Cardiac muscle cell (in vitro differentiated cells and primary cell): ENCODE results near the gene PPP4C. TPM values are rescaled to one million over a fixed set of nuclear protein-coding genes. Genes with fewer than 3 reads are reported as not detected.

Experiments
- DNase-seq, 2 donors: peaks; one replicate each; pipeline versions ENCODE4 v3.0.0 to v3.0.0-alpha.2; 2010 to 2017; ENCODE audit warnings: low read depth in 1 of 2, low spot score in 1 of 2
- H3K27ac ChIP-seq: fragments of 200-600 bp; sonication (generic); 2 replicates; pipeline ENCODE4 v1.5.1; 2016
- H3K27me3 ChIP-seq: fragments of 200-600 bp; sonication (generic); 2 replicates; pipeline ENCODE4 v1.6.0; 2016; ENCODE audit warnings: control low read depth
- H3K36me3 ChIP-seq: fragments of 200-600 bp; sonication (generic); 2 replicates; pipeline ENCODE4 v1.5.1; 2016; ENCODE audit warnings: control low read depth
- H3K4me1 ChIP-seq: fragments of 200-600 bp; sonication (generic); 2 replicates; pipeline ENCODE4 v1.8.1; 2017; ENCODE audit warnings: low read depth, mild to moderate bottlenecking, mixed run types
- H3K4me3 ChIP-seq: fragments of 200-600 bp; sonication (generic); 2 replicates; pipeline ENCODE4 v1.5.1; 2016; ENCODE audit warnings: mild to moderate bottlenecking
- H3K9me3 ChIP-seq: fragments of 200-600 bp; sonication (generic); 2 replicates; pipeline ENCODE4 v1.5.1; 2017; ENCODE audit warnings: low read depth, mild to moderate bottlenecking, control low read depth
- polyA plus RNA-seq: library from polyadenylated mRNA; unstranded; fragments of >200 nt; fragmentation: Nextera tagmentation; extraction: Ambion mirVana; gene quantifications from 2 replicates; pipeline ENCODE4 v1.2.1, GENCODE V29; 2016
- total RNA-seq: library from RNA; depleted of rRNA; stranded (reverse); fragments of >200 nt; gene quantifications from 2 replicates; pipeline ENCODE4 v1.2.3, GENCODE V29; 2016
- TF ChIP-seq, protein P1 (sequence below): IDR thresholded peaks from 2 replicates; pipeline ENCODE4 v1.5.1; 2012; ENCODE audit warnings: low read depth, mild to moderate bottlenecking, low read length

Gene PPP4C
- total RNA-seq (94.3 and 134 TPM in 2 replicates), polyA plus RNA-seq (217 and 225 TPM in 2 replicates)

DNA sequence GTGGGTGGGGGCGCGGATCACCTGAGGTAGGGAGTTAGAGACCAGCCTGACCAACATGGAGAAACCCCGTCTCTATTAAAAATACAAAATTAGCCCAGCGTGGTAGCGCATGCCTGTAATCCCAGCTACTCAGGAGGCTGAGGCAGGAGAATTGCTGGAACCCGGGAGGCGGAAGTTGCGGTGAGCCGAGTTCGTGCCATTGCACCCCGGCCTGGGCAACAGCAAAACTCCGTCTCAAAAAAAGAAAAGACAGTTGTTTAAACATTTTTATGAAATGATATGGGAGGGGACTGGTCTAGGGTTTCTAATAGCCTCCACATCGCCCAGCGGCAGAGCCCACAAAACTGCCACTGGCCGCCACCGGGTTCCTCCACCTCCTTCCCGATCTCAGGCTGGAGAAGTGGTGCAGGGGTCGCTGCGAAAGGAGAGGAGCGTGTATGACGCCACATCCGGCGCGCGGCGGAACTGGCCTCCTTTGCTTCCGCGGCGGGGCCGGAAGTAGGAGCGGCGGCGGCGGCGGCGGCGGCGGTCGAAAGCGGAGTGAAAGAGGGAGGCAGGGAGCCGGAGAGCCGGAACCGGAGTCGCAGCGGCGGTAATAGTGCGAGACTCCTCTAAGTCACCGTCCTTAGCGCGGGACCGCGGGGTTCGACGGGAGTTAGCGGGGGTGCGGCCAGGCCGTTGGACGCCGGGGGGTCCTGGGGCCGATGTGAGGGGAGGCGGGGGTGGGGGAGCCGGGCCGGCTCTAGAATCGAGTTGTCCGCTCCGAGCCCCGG is at the start of gene PPP4C:
PPP4C (plus strand) TSS at position 492 of the 773 bp plus-strand sequence. CDS start 384 bp downstream, outside the sequence.
- H3K9me3 ChIP-seq = no peaks in the 10 kb centered on the region
- H3K36me3 ChIP-seq = peaks cover 24% of the 10 kb centered on the region

GRCh38 chr16:30026449-30026848 is 49.3 kb upstream of the PPP4C start:
- TF ChIP-seq, protein P1, sequence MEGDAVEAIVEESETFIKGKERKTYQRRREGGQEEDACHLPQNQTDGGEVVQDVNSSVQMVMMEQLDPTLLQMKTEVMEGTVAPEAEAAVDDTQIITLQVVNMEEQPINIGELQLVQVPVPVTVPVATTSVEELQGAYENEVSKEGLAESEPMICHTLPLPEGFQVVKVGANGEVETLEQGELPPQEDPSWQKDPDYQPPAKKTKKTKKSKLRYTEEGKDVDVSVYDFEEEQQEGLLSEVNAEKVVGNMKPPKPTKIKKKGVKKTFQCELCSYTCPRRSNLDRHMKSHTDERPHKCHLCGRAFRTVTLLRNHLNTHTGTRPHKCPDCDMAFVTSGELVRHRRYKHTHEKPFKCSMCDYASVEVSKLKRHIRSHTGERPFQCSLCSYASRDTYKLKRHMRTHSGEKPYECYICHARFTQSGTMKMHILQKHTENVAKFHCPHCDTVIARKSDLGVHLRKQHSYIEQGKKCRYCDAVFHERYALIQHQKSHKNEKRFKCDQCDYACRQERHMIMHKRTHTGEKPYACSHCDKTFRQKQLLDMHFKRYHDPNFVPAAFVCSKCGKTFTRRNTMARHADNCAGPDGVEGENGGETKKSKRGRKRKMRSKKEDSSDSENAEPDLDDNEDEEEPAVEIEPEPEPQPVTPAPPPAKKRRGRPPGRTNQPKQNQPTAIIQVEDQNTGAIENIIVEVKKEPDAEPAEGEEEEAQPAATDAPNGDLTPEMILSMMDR = no peak
- Histone ChIP-seq H3K9me3 (no peaks in the 10 kb centered on the region), H3K27ac (no peak overlapping the region), H3K4me3 (no peak overlapping the region), H3K4me1 (no peaks in the 10 kb centered on the region), H3K36me3 (no peaks in the 10 kb centered on the region), H3K27me3 (peaks cover 20% of the 10 kb centered on the region)
- DNase-seq = no peak

More for the DNA sequence above, at the start of gene PPP4C:
- Histone ChIP-seq H3K4me1 (peaks cover 6% of the 10 kb centered on the region), H3K27me3 (no peaks in the 10 kb centered on the region), H3K27ac (peak within 1 kb of the TSS; percentile 79), H3K4me3 (peak within 1 kb of the TSS; percentile 98)
- TF ChIP-seq, protein P1 = peak; percentile 8
- peak; percentile 94 to 96 for DNase-seq

GRCh38 chr16:30027588-30028437 is 48.0 kb upstream of the PPP4C start:
- no peak for DNase-seq
- Histone ChIP-seq H3K27ac (no peak overlapping the region), H3K27me3 (peaks cover 27% of the 10 kb centered on the region), H3K9me3 (no peaks in the 10 kb centered on the region), H3K36me3 (no peaks in the 10 kb centered on the region), H3K4me3 (no peak overlapping the region), H3K4me1 (no peaks in the 10 kb centered on the region)
- TF ChIP-seq, protein P1 = no peak

- H3K9me3 ChIP-seq = no peaks in the 10 kb centered on the region
- H3K4me1 ChIP-seq = no peaks in the 10 kb centered on the region
- DNase-seq = peak; percentile 30 to 85
- peaks cover 31% of the 10 kb centered on the region for H3K27me3 ChIP-seq
- no peak overlapping the region for H3K27ac ChIP-seq
- no peaks in the 10 kb centered on the region for H3K36me3 ChIP-seq
- TF ChIP-seq, protein P1 = no peak
- H3K4me3 ChIP-seq = no peak overlapping the region
Measured at GRCh38 chr16:30028438-30029076, 47.2 kb upstream of the PPP4C start.

DNA sequence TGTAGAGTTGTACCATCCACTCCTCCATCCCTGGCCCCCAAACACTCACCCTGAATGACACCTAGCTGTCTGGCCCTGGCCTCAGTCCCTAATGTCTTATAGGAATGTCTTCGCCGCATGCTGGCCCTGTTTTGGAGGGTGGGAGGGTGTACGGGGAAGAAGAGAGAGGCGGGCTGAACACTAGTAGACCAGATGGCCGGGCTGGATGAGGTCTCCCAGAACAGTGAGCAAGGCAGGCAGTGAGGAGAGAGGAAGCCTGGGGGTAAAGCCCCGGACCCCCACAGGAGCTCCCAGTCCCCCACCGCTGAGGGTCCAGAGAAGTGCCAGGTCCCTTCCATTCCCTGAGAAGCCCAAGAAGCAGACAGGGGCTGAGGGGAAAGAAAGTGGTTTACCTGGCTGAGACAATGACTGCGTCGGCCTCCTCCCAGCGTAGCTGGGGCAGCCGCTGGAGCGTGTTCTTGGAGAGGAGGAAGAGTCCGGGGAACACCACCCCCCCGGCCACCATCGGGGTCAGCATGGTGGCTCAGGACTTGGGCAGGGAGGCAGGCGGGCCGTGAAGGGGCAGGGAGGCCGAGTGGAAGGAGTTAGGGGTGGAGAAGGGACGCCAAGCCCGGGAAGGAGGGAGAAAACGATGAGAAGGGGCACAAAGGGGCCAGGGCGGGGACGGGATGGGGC is 45.6 kb upstream of the PPP4C start:
- Histone ChIP-seq H3K4me1 (no peaks in the 10 kb centered on the region), H3K27me3 (peaks cover 38% of the 10 kb centered on the region), H3K36me3 (no peaks in the 10 kb centered on the region), H3K4me3 (no peak overlapping the region), H3K9me3 (no peaks in the 10 kb centered on the region), H3K27ac (no peak overlapping the region)
- TF ChIP-seq, protein P1 = no peak
- DNase-seq = no peak
